ENCODE data around the gene PARD3B. TPM values are rescaled to one million over a fixed set of nuclear protein-coding genes. Genes with fewer than 3 reads are reported as not detected.

Gene PARD3B
- total and polyA plus RNA-seq, 8 donors, result 18.5 to 24.6 (median 21.1) TPM

- no peak overlapping the region for H3K27ac ChIP-seq
- no peaks in the 10 kb centered on the region for H3K9me3 ChIP-seq
- DNase-seq (no peak), ATAC-seq (no peak)
- no peak overlapping the region for H3K4me3 ChIP-seq
- no peak for TF ChIP-seq CTCF (IDR thresholded peaks at IDR 0.05)
- H3K4me1 ChIP-seq, result no peaks in the 10 kb centered on the region
- H3K27me3 ChIP-seq, result no peaks in the 10 kb centered on the region
- H3K36me3 ChIP-seq, result no peaks in the 10 kb centered on the region
- intact Hi-C loops (cut with DNase I), result no loop called here
Measured at GRCh38 chr2:205593891-205594290, 1048.6 kb downstream of the PARD3B start.

- no peak for TF ChIP-seq CTCF (IDR thresholded peaks at IDR 0.05)
- H3K4me1 ChIP-seq, result no peaks in the 10 kb centered on the region
- H3K4me3 ChIP-seq, result no peak overlapping the region
- intact Hi-C loops (cut with DNase I), result no loop called here
- ATAC-seq, result no peak
- H3K27me3 ChIP-seq, result no peaks in the 10 kb centered on the region
- H3K27ac ChIP-seq, result no peak overlapping the region
- no peaks in the 10 kb centered on the region for H3K36me3 ChIP-seq
- no peak for DNase-seq
- H3K9me3 ChIP-seq, result peaks cover 0 to 6% of the 10 kb centered on the region in 2 donors
Measured at GRCh38 chr2:205596581-205596980, 1051.3 kb downstream of the PARD3B start.

- Histone ChIP-seq H3K27ac (no peak overlapping the region), H3K27me3 (no peaks in the 10 kb centered on the region), H3K9me3 (peaks cover 0 to 25% of the 10 kb centered on the region in 2 donors), H3K4me3 (no peak overlapping the region), H3K36me3 (no peaks in the 10 kb centered on the region), H3K4me1 (no peaks in the 10 kb centered on the region)
- DNase-seq, result no peak
- ATAC-seq, result no peak
- TF ChIP-seq CTCF (IDR thresholded peaks at IDR 0.05), result no peak
- intact Hi-C loops (cut with DNase I), result no loop called here
Measured at GRCh38 chr2:205605638-205606304, 1060.5 kb downstream of the PARD3B start.

GRCh38 chr2:205607146-205607545 is 1061.9 kb downstream of the PARD3B start:
- peaks cover 0 to 22% of the 10 kb centered on the region in 2 donors for H3K9me3 ChIP-seq
- DNase-seq (no peak), ATAC-seq (no peak)
- no peak overlapping the region for H3K4me3 ChIP-seq
- no peaks in the 10 kb centered on the region for H3K36me3 ChIP-seq
- no peaks in the 10 kb centered on the region for H3K4me1 ChIP-seq
- TF ChIP-seq CTCF (IDR thresholded peaks at IDR 0.05), result no peak
- intact Hi-C loops (cut with DNase I), result no loop called here
- H3K27me3 ChIP-seq, result no peaks in the 10 kb centered on the region
- H3K27ac ChIP-seq, result no peak overlapping the region

GRCh38 chr2:205609113-205609512 is 1063.8 kb downstream of the PARD3B start:
- no peaks in the 10 kb centered on the region for H3K27me3 ChIP-seq
- no peak for TF ChIP-seq CTCF (IDR thresholded peaks at IDR 0.05)

More at GRCh38 chr2:205609113-205609512, 1063.8 kb downstream of the PARD3B start:
- ATAC-seq, result no peak
- no peaks in the 10 kb centered on the region for H3K36me3 ChIP-seq
- intact Hi-C loops (cut with DNase I), result no loop called here
- no peak for DNase-seq
- no peak overlapping the region for H3K27ac ChIP-seq
- H3K4me1 ChIP-seq, result no peaks in the 10 kb centered on the region
- H3K4me3 ChIP-seq, result no peak overlapping the region
- H3K9me3 ChIP-seq, result peaks cover 0 to 3% of the 10 kb centered on the region in 2 donors
